Fibroblast of the aortic adventitia (primary cell): ENCODE measurements around the gene SV2B. TPM values are rescaled to one million over a fixed set of nuclear protein-coding genes. Genes with fewer than 3 reads are reported as not detected.

Source experiments
- DNase-seq: peaks from one replicate; pipeline ENCODE4 v3.0.0-alpha.2; 2010; ENCODE audit warnings: low read depth
- H3K4me3 ChIP-seq: 2 replicates; pipeline ENCODE4 v1.5.1; 2011; ENCODE audit warnings: low read depth, mild to moderate bottlenecking, control low read depth, low read length, moderate library complexity
- CTCF ChIP-seq: IDR thresholded peaks from 2 replicates; pipeline ENCODE4 v1.5.1; 2011; ENCODE audit warnings: mild to moderate bottlenecking, low read length, control low read depth, inconsistent platforms; ENCODE audit not compliant: insufficient read depth
- total RNA-seq: library from RNA; depleted of rRNA; stranded (reverse); fragments of >200 nt; gene quantifications from 2 replicates; pipeline ENCODE4 v1.2.3, GENCODE V29; 2012; ENCODE audit warnings: low replicate concordance

Gene SV2B
- total RNA-seq, 1 donor, result not detected

DNA sequence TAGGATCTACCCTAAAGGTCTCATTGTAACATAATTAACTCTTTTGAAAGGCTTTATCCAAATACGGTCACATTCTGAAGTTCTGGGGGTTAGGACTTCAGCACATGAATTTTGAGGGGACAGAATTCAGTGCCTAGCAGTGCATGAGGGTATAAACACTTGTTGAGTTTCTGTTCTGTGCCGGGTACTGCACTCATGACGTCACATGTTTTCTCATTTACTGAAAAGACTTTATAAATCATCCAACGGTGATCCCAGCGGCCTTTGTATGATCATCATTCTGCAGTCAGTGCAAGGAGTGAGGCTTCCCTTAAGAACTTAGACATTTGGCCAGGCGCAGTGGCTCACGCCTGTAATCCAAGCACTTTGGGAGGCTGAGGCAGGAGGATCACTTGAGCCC lies 25.1 kb downstream of the SV2B start:
- no peak for TF ChIP-seq CTCF
- DNase-seq, result no peak

DNA sequence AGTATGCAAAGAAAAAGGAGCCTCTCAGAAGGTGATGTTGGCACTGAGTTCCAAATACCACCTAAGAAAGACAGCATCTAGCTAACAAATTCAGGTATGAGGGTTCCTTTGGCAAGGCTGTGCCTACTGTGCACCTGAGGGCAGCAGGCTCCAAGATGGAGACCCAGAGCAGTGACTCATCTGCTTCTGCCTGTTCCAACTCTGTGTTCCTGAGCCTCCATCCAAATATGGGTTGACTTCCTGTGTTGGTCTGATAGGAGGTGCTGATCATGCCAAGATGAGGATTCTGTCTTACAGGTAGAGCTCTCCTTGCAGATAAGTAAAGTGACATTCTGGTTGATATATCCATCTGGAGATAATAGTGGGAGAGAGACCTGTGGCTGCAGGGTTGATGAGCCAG lies 26.0 kb downstream of the SV2B start:
- TF ChIP-seq CTCF, result no peak
- no peak for DNase-seq

More for the DNA sequence above, 25.1 kb downstream of the SV2B start:
- H3K4me3 ChIP-seq, result no peak overlapping the region

GRCh38 chr15:91127236-91127955 lies 27.3 kb downstream of the SV2B start:
- H3K4me3 ChIP-seq, result no peak overlapping the region
- no peak for TF ChIP-seq CTCF
- DNase-seq, result no peak

More for the DNA sequence above, 26.0 kb downstream of the SV2B start:
- no peak overlapping the region for H3K4me3 ChIP-seq

DNA sequence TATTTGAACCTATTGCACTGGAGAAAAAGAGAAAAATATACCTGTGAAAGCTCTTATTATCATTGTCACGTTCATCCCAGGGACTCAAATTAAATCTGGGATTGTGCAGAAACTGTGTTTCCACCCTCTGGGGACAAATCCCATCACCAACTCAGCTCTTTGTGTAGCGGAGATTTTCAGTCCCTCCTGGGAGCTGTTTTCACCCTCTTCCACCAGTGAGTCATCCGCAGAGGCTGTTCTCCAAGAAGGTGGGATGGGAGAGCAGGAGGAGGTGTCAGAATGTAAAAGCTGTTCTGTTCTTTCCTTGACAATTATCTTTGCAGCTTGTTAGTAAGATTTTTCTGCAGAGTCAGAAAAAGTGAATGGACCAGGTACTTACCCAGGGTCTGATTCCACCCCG lies 28.0 kb downstream of the SV2B start:
- no peak for DNase-seq
- no peak for TF ChIP-seq CTCF
- H3K4me3 ChIP-seq, result no peak overlapping the region

- DNase-seq, result no peak
- no peak for TF ChIP-seq CTCF
Observed at GRCh38 chr15:91129436-91129835, 29.4 kb downstream of the SV2B start.

DNA sequence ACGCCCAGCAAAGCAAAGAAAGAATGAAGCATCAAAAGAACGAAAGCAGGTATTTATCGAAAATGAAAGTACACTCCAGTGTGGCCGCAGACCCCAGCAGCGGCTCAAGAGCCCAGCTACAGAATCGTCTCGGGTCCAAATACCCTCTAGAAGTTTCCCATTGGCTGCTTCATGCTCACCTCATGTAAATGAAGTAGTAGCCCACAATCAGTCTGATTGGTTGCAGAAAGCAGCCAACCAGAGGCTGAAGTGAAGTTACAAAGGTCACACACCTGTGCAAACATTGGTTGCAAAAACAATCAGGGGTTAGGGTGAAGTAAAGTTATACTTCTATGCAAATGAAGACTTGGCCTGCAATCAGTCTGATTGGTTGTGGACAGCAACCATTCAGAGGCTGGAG lies 32.0 kb downstream of the SV2B start:
- no peak for DNase-seq
- TF ChIP-seq CTCF, result no peak
- H3K4me3 ChIP-seq, result no peak overlapping the region

More at GRCh38 chr15:91129436-91129835, 29.4 kb downstream of the SV2B start:
- no peak overlapping the region for H3K4me3 ChIP-seq

DNA sequence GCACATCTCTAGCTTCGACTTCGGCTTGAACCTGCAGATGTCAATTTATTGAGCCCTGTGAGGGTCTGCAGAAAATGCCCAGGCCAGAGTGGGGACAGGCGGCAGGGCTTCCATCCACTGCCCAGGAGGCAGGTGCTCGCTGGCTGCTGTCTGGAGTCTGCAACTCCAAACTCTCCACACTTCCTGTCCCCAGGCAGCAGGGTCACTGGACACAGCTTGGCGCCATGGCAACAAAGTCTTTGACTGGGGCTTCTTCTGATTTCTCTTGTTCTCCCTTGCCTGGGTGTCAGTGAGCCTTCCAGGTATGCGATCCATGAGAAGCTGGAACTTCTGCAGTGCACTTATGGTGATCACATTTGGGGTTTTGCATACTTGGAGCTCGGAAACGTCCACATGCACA lies 33.5 kb downstream of the SV2B start:
- DNase-seq, result no peak
- TF ChIP-seq CTCF, result no peak
- no peak overlapping the region for H3K4me3 ChIP-seq
